Measurements from ENCODE around the gene HSD17B2. TPM values are rescaled to one million over a fixed set of nuclear protein-coding genes. Genes with fewer than 3 reads are reported as not detected.

HSD17B2 gene
- total RNA-seq, 4 donors from 2014 or later: 0.40 TPM; not detected in 3

DNA sequence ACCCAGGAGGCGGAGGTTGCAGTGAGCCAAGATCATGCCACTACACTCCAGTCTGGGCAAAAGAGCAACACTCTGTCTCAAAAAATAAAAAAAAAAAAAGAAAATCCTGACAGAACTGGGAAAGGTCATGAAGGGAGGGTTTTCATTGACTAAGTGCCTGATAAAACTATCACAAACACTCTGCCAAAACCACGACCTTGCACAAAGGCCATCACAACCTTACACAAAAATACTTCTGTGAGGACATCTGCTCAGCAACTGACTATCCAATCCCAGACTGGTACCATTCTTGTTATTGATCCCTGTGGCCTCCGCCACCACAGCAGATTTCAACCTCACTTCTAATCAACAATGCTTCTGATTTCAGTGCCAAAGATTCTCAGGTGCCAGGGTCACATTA is 94.8 kb downstream of the HSD17B2 start:
- TF ChIP-seq POLR2A (IDR thresholded peaks at IDR 0.05) (no peak), EP300 (IDR thresholded peaks at IDR 0.05) (no peak), CTCF (IDR thresholded peaks at IDR 0.05) (no peak), POLR2AphosphoS5 (IDR thresholded peaks at IDR 0.05) (no peak)
- Histone ChIP-seq H3K9me3 (no peaks in the 10 kb centered on the region), H3K27me3 (no peaks in the 10 kb centered on the region), H3K4me3 (no peak overlapping the region), H3K4me1 (no peaks in the 10 kb centered on the region), H3K36me3 (no peaks in the 10 kb centered on the region), H3K27ac (no peak overlapping the region)
- ATAC-seq: no peak
- 79 to 87% methylated on average over 2 to 3 of the region's 3 CpGs for WGBS, 2 donors (ENCODE audit: low coverage in 1 of 2)

DNA sequence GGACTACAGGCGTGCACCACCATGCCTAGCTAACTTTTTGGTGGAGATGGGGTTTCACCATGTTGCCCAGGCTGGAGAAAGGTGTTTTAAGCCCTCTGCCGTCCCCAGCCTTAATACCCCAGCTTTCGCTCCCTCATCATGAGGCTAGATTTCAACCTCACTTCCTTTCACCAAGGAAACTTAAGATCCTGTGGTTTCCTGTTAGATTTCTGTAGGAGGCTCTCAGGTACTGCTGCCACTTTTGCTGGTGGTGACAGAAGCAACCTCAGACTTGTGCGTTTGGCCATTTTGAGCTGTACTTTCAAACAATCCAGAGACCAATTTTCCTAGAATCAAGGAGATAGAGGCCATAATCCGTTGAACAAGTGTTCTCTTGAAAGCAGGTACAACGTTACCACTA is 98.7 kb downstream of the HSD17B2 start:
- Histone ChIP-seq H3K4me1 (no peaks in the 10 kb centered on the region), H3K9me3 (no peaks in the 10 kb centered on the region), H3K27me3 (no peaks in the 10 kb centered on the region), H3K36me3 (no peaks in the 10 kb centered on the region), H3K4me3 (no peak overlapping the region), H3K27ac (no peak overlapping the region)
- WGBS, 2 donors (ENCODE audit: low coverage in 1 of 2): 87 to 100% methylated on average over 3 to 6 of the region's 6 CpGs
- ATAC-seq: no peak
- TF ChIP-seq POLR2AphosphoS5 (IDR thresholded peaks at IDR 0.05) (no peak), POLR2A (IDR thresholded peaks at IDR 0.05) (no peak), CTCF (IDR thresholded peaks at IDR 0.05) (no peak), EP300 (IDR thresholded peaks at IDR 0.05) (no peak)

GRCh38 chr16:82134846-82135245 is 99.8 kb downstream of the HSD17B2 start:
- TF ChIP-seq POLR2A (IDR thresholded peaks at IDR 0.05) (no peak), CTCF (IDR thresholded peaks at IDR 0.05) (no peak), POLR2AphosphoS5 (IDR thresholded peaks at IDR 0.05) (no peak), EP300 (IDR thresholded peaks at IDR 0.05) (no peak)
- no peak overlapping the region for H3K27ac ChIP-seq
- no peaks in the 10 kb centered on the region for H3K27me3 ChIP-seq
- H3K4me1 ChIP-seq: no peaks in the 10 kb centered on the region
- no peak for ATAC-seq
- WGBS, 2 donors (ENCODE audit: low coverage in 1 of 2): 83 to 96% methylated on average over 8 of the region's 8 CpGs
- no peak overlapping the region for H3K4me3 ChIP-seq
- no peaks in the 10 kb centered on the region for H3K36me3 ChIP-seq
- no peaks in the 10 kb centered on the region for H3K9me3 ChIP-seq

- 78 to 83% methylated on average over 6 of the region's 8 CpGs for WGBS, 2 donors (ENCODE audit: low coverage in 1 of 2)
- H3K36me3 ChIP-seq: no peaks in the 10 kb centered on the region
- no peaks in the 10 kb centered on the region for H3K27me3 ChIP-seq
- ATAC-seq: no peak
- H3K4me3 ChIP-seq: no peak overlapping the region
- no peak overlapping the region for H3K27ac ChIP-seq
- H3K4me1 ChIP-seq: no peaks in the 10 kb centered on the region
- TF ChIP-seq EP300 (IDR thresholded peaks at IDR 0.05) (no peak), CTCF (IDR thresholded peaks at IDR 0.05) (no peak), POLR2A (IDR thresholded peaks at IDR 0.05) (no peak), POLR2AphosphoS5 (IDR thresholded peaks at IDR 0.05) (no peak)
- no peaks in the 10 kb centered on the region for H3K9me3 ChIP-seq
Observed at GRCh38 chr16:82135844-82136243, 100.8 kb downstream of the HSD17B2 start.

DNA sequence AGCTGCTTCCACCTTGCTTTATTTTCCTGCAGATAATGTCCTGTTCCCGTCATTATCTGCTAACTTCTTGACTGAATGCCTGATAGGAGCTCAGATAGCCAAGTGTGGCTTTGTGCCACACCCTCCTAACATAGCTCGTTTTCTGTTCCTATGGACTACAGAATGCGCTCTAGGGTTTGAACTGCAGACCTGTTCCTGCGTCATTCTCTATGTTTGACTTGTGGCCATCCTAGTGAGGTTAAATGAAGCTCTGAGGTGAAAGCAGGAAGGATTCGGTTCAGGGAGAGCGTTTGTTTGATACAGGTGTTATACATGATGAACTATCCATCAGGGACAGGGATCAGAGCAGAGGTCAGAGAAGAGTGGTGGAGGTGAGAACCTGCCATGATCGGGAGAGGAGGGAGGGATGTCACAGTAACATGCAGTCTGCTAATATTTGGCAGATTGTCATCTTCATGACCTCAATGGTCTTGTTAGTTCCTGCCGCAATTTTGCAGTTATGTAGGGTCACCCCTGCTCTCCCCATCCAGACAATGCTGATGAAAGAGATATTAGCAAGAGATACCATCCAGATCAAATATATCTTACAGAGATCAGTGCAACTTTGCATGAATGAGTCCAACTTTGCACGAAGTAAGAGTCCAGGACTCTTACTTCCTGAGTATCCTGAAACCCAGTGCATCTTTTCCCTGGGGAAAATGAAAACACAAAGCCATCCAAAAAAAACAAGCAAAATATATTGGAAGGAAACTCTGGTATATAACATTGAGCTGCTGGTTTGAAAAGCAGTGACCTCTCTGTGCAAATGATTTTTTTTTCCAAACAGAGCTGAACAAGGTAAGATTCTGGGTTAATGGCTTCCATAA is 102.1 kb downstream of the HSD17B2 start:
- WGBS, 2 donors (ENCODE audit: low coverage in 1 of 2): 69 to 77% methylated on average over 6 to 8 of the region's 9 CpGs

More for the DNA sequence above, 102.1 kb downstream of the HSD17B2 start:
- ATAC-seq: no peak
- no peaks in the 10 kb centered on the region for H3K27me3 ChIP-seq
- H3K9me3 ChIP-seq: no peaks in the 10 kb centered on the region
- TF ChIP-seq POLR2AphosphoS5 (IDR thresholded peaks at IDR 0.05): no peak
- TF ChIP-seq EP300 (IDR thresholded peaks at IDR 0.05): no peak
- TF ChIP-seq CTCF (IDR thresholded peaks at IDR 0.05): no peak
- no peak for TF ChIP-seq POLR2A (IDR thresholded peaks at IDR 0.05)
- no peak overlapping the region for H3K4me3 ChIP-seq
- no peaks in the 10 kb centered on the region for H3K4me1 ChIP-seq
- H3K36me3 ChIP-seq: no peaks in the 10 kb centered on the region
- H3K27ac ChIP-seq: no peak overlapping the region
